GM23248 (cell line): ENCODE measurements around the gene TCEAL9.

Experiments used
- EZH2 ChIP-seq: fragments of 200-600 bp; sonication (generic); IDR thresholded peaks from 2 replicates; pipeline ENCODE4 v1.6.1; 2018; ENCODE audit warnings: antibody characterized with exemption, mild to moderate bottlenecking; ENCODE audit not compliant: insufficient read depth, poor library complexity, severe bottlenecking
- EZH2phosphoT487 ChIP-seq: fragments of 200-600 bp; sonication (generic); IDR thresholded peaks from 2 replicates; pipeline ENCODE4 v1.6.1; 2018; ENCODE audit warnings: antibody characterized with exemption, moderate library complexity, mild to moderate bottlenecking, low read depth; ENCODE audit not compliant: insufficient read depth

GRCh38 chrX:103386332-103386731 is 30.0 kb downstream of the TCEAL9 start:
- TF ChIP-seq EZH2, result no peak
- no peak for TF ChIP-seq EZH2phosphoT487
